Naive B cell (primary cell): ENCODE measurements around the gene RIMOC1. TPM values are rescaled to one million over a fixed set of nuclear protein-coding genes. Genes with fewer than 3 reads are reported as not detected.

Experiments used
- ATAC-seq, 2 donors: fragments of 150-1000 bp; cut with Tn5 transposase; 2 replicates each; pipeline ENCODE4 v1.10.0; 2021; ENCODE audit warnings: low read depth in 2 of 2, mild to moderate bottlenecking in 2 of 2, moderate library complexity in 2 of 2
- DNase-seq: peaks from one replicate; pipeline ENCODE4 v3.0.0; 2022
- H3K27ac Mint-ChIP-seq, 6 donors: one replicate each; pipeline ENCODE4 v1.8.0; 2020 to 2022; ENCODE audit warnings: mild to moderate bottlenecking in 6 of 6, mixed read lengths in 6 of 6, moderate library complexity in 5 of 6, inconsistent platforms in 2 of 6
- H3K27me3 Mint-ChIP-seq, 3 donors: one replicate each; pipeline ENCODE4 v1.8.0; 2021 to 2022; ENCODE audit warnings: mixed read lengths in 3 of 3, mild to moderate bottlenecking in 1 of 3
- H3K36me3 Mint-ChIP-seq, 2 donors: one replicate each; pipeline ENCODE4 v1.8.0; 2020 to 2022; ENCODE audit warnings: mixed read lengths in 2 of 2, inconsistent platforms in 1 of 2, mild to moderate bottlenecking in 1 of 2
- H3K4me1 Mint-ChIP-seq, 3 donors: one replicate each; pipeline ENCODE4 v1.8.0; 2020 to 2022; ENCODE audit warnings: mixed read lengths in 3 of 3, inconsistent platforms in 1 of 3, mild to moderate bottlenecking in 1 of 3, moderate library complexity in 1 of 3
- H3K4me3 Mint-ChIP-seq, 8 donors: one replicate each; pipeline ENCODE4 v1.8.0; 2020 to 2022; ENCODE audit warnings: mild to moderate bottlenecking in 8 of 8, mixed read lengths in 8 of 8, moderate library complexity in 8 of 8, inconsistent platforms in 2 of 8
- H3K9me3 Mint-ChIP-seq, 7 donors: one replicate each; pipeline ENCODE4 v1.8.0; 2020 to 2022; ENCODE audit warnings: mixed read lengths in 7 of 7, mild to moderate bottlenecking in 5 of 7, inconsistent platforms in 2 of 7, moderate library complexity in 1 of 7
- polyA plus RNA-seq, 6 donors: library from polyadenylated mRNA; unstranded; fragments of 300-500 nt; fragmentation: Illumina TruSeq; gene quantifications; one replicate each; pipeline ENCODE4 v1.2.3, GENCODE V29; 2021; ENCODE audit warnings: low read depth in 6 of 6

Gene RIMOC1
- polyA plus RNA-seq, 6 donors from 2014 or later: 2.9 to 19.8 (median 14.6) TPM

DNA sequence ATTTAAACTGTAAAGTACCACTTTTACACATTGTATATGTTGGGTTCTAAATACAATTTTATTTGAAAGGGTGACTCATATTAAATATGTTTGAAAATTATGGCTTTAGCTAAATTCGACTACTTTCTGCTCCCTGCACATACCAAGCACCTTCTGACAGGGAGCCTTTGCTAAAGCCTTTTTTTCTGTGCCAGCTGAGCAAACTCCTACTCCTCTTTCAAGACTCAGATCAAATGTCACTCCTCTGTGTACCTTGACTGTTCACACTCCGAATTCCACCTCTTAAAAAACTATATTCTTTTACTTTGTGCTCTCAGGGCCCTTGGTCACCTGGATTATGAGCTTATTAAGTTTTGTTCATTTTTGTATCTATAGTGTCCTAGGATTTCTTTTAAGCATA, 27.5 kb upstream of the RIMOC1 start:
- Mint-ChIP-seq H3K27ac (no peak overlapping the region), H3K9me3 (no peaks in the 10 kb centered on the region), H3K36me3 (no peaks in the 10 kb centered on the region), H3K4me3 (no peak overlapping the region), H3K27me3 (peaks cover 23 to 36% (median 24%) of the 10 kb centered on the region in 3 donors), H3K4me1 (no peaks in the 10 kb centered on the region)
- no peak for DNase-seq
- no peak for ATAC-seq

DNA sequence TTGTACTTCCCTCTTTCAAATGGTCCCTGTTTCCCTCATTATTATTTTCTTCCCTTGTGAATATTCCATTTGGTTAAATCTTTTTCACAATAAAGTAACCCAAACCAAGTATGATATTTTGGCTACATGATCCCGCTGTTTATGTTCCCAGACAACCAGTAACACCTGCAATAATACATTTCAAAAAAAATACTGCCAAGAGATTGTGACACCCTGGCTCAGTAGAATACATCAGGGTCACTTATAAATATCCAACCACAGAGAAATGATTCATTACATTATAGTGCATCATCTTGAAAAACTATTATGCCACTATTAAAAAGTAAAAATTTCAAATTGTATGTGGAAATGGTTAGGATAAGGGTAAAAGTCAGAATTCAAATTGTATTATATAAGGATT, 26.7 kb upstream of the RIMOC1 start:
- Mint-ChIP-seq H3K27ac (no peak overlapping the region), H3K27me3 (peaks cover 24 to 36% (median 24%) of the 10 kb centered on the region in 3 donors), H3K4me3 (no peak overlapping the region), H3K36me3 (no peaks in the 10 kb centered on the region), H3K4me1 (no peaks in the 10 kb centered on the region), H3K9me3 (no peaks in the 10 kb centered on the region)
- DNase-seq (no peak), ATAC-seq (no peak)

- no peaks in the 10 kb centered on the region for H3K4me1 Mint-ChIP-seq
- no peak overlapping the region for H3K4me3 Mint-ChIP-seq
- ATAC-seq (no peak), DNase-seq (no peak)
- no peaks in the 10 kb centered on the region for H3K36me3 Mint-ChIP-seq
- no peaks in the 10 kb centered on the region for H3K9me3 Mint-ChIP-seq
- no peak overlapping the region for H3K27ac Mint-ChIP-seq
- H3K27me3 Mint-ChIP-seq: peaks cover 25 to 37% (median 32%) of the 10 kb centered on the region in 3 donors
Measured at GRCh38 chr5:41878173-41878572, 26.0 kb upstream of the RIMOC1 start.

DNA sequence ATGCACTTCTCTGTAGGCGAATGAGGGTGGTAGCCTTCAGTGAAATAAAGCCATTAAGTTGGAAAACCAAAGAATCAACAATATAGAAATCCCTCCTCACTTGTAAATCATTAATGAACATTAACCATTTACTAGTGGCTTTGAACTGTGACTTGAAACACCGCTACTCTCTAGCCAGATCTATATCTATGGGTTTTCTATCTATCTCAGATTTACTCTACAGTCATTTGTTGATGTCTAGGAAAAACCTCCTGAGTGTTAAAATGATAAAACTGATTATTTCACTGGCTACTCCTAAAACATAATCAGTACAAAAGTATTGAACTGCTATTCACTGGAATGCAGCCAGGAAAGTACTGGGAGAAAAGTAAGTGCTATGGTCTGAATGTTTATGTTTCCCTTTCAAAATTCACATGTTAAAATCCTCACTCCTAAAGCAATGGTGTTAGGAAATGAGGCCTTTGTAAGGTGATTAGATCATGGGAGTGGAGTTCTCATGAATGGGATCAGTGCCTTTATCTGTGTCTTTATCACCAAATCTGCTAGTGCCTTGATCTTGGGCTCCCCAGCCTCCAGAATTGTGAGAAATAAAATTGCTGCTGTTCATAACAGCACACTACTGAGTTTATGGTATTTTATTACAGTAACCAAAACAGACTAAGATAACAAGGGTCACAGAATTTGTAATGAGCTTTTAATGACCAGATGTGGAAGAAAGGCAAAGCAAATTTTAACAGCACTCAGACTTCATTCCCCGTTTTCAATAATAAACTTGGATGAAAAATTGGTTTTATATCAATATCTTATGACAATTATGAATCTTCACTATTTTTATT, 25.3 kb upstream of the RIMOC1 start:
- Mint-ChIP-seq H3K27ac (no peak overlapping the region), H3K9me3 (no peaks in the 10 kb centered on the region), H3K4me1 (no peaks in the 10 kb centered on the region), H3K27me3 (peaks cover 29 to 42% (median 34%) of the 10 kb centered on the region in 3 donors), H3K36me3 (no peaks in the 10 kb centered on the region), H3K4me3 (no peak overlapping the region)
- no peak for ATAC-seq
- DNase-seq: no peak

- Mint-ChIP-seq H3K4me1 (no peaks in the 10 kb centered on the region), H3K27me3 (peaks cover 35 to 47% (median 37%) of the 10 kb centered on the region in 3 donors), H3K27ac (no peak overlapping the region), H3K4me3 (no peak overlapping the region), H3K9me3 (no peaks in the 10 kb centered on the region), H3K36me3 (no peaks in the 10 kb centered on the region)
- DNase-seq (no peak), ATAC-seq (no peak)
Measured at GRCh38 chr5:41882765-41883164, 21.4 kb upstream of the RIMOC1 start.

DNA sequence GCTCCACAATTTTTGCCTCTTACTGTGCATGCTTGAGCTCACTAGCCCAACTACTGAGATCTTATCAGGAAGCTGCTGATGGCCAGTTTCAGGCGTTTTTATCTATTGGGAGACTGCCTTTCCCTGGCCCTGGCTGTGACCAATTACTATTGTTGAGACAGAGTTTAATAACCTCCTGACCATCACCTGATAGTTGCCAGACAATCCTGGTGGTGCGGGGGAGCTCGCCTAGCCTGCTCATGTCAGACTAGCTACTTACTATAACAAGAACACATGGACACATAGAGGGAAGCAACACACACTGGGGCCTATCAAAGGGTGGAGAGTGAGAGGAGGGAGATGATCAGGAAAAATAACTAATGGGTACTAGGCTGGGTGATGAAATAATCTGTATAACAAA, 20.9 kb upstream of the RIMOC1 start:
- H3K4me3 Mint-ChIP-seq: no peak overlapping the region
- H3K9me3 Mint-ChIP-seq: no peaks in the 10 kb centered on the region
- peak overlapping the region in 1 of 6 donors; percentile 18 for H3K27ac Mint-ChIP-seq
- no peaks in the 10 kb centered on the region for H3K36me3 Mint-ChIP-seq
- H3K4me1 Mint-ChIP-seq: no peaks in the 10 kb centered on the region
- DNase-seq: no peak
- no peak for ATAC-seq
- peaks cover 38 to 46% (median 40%) of the 10 kb centered on the region in 3 donors for H3K27me3 Mint-ChIP-seq

- DNase-seq (no peak), ATAC-seq (no peak)
- H3K4me3 Mint-ChIP-seq: no peak overlapping the region
- H3K4me1 Mint-ChIP-seq: no peaks in the 10 kb centered on the region
- H3K27me3 Mint-ChIP-seq: peaks cover 37 to 42% (median 39%) of the 10 kb centered on the region in 3 donors
- H3K9me3 Mint-ChIP-seq: no peaks in the 10 kb centered on the region
- H3K36me3 Mint-ChIP-seq: no peaks in the 10 kb centered on the region
- H3K27ac Mint-ChIP-seq: no peak overlapping the region
Measured at GRCh38 chr5:41883936-41884335, 20.2 kb upstream of the RIMOC1 start.

- Mint-ChIP-seq H3K9me3 (no peaks in the 10 kb centered on the region), H3K36me3 (no peaks in the 10 kb centered on the region), H3K4me3 (no peak overlapping the region), H3K4me1 (no peaks in the 10 kb centered on the region), H3K27me3 (peaks cover 37 to 41% (median 40%) of the 10 kb centered on the region in 3 donors), H3K27ac (no peak overlapping the region)
- ATAC-seq (no peak), DNase-seq (no peak)
Measured at GRCh38 chr5:41885286-41885685, 18.9 kb upstream of the RIMOC1 start.

GRCh38 chr5:41891066-41891707, 13.0 kb upstream of the RIMOC1 start:
- no peak overlapping the region for H3K4me3 Mint-ChIP-seq
- H3K4me1 Mint-ChIP-seq: peaks cover 0 to 3% (median 0%) of the 10 kb centered on the region in 3 donors
- no peak overlapping the region for H3K27ac Mint-ChIP-seq
- no peaks in the 10 kb centered on the region for H3K36me3 Mint-ChIP-seq
- ATAC-seq (no peak), DNase-seq (no peak)
- H3K27me3 Mint-ChIP-seq: peaks cover 45 to 73% (median 63%) of the 10 kb centered on the region in 3 donors
- peaks cover 0 to 7% (median 0%) of the 10 kb centered on the region in 7 donors for H3K9me3 Mint-ChIP-seq

DNA sequence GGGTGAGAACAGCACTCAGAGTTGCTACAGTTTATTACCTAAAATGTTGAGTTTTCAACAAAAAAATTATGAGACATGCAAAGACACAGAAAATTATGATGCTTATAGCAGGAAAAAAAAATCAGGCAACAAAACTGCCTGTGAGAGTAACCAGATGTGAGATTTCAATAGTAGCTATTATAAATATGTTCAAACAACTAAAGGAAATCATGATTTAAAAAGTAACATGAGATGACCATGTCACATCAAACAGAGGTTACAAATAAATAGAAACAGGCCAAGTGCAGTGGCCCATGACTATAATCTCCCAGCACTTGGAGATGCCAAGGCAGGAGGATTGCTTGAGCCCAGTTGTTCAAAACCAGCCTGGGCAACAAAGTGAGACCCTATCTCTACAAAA, 12.1 kb upstream of the RIMOC1 start:
- H3K4me1 Mint-ChIP-seq: peaks cover 0 to 3% (median 0%) of the 10 kb centered on the region in 3 donors
- peaks cover 0 to 7% (median 0%) of the 10 kb centered on the region in 7 donors for H3K9me3 Mint-ChIP-seq
- no peak overlapping the region for H3K27ac Mint-ChIP-seq
- no peaks in the 10 kb centered on the region for H3K36me3 Mint-ChIP-seq
- H3K4me3 Mint-ChIP-seq: no peak overlapping the region
- peaks cover 50 to 80% (median 71%) of the 10 kb centered on the region in 3 donors for H3K27me3 Mint-ChIP-seq
- no peak for DNase-seq
- no peak for ATAC-seq

GRCh38 chr5:41893074-41893851, 10.9 kb upstream of the RIMOC1 start:
- Mint-ChIP-seq H3K4me1 (peaks cover 0 to 3% (median 0%) of the 10 kb centered on the region in 3 donors), H3K27ac (peak overlapping the region in 1 of 6 donors; percentile 67), H3K4me3 (no peak overlapping the region), H3K27me3 (peaks cover 45 to 78% (median 70%) of the 10 kb centered on the region in 3 donors), H3K9me3 (peaks cover 0 to 7% (median 0%) of the 10 kb centered on the region in 7 donors), H3K36me3 (no peaks in the 10 kb centered on the region)
- no peak for DNase-seq
- no peak for ATAC-seq

DNA sequence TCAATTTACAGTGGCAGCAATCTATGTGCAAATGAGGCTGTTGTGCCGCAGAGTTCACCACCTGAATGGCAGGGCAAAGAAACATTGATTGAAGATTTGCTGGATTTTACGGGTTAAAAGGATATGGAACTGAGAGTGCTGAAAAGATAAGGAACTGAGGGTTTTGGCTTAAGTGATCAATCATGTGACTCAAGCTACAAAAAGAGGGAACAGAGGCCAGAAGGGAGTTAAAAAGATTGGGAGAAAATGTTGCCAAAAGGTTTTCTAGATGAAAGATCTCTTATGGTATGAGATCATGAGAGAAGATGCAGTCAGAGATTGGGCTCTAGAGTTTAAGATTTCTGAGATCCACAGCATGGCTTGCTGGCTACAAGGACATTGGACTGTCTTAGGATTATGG, 7.9 kb upstream of the RIMOC1 start:
- no peak for DNase-seq
- peaks cover 0 to 7% (median 0%) of the 10 kb centered on the region in 7 donors for H3K9me3 Mint-ChIP-seq
- H3K27ac Mint-ChIP-seq: peak overlapping the region in 1 of 6 donors; percentile 3
- ATAC-seq: no peak
- H3K36me3 Mint-ChIP-seq: no peaks in the 10 kb centered on the region
- peaks cover 36 to 63% (median 56%) of the 10 kb centered on the region in 3 donors for H3K27me3 Mint-ChIP-seq
- peaks cover 0 to 3% (median 0%) of the 10 kb centered on the region in 3 donors for H3K4me1 Mint-ChIP-seq
- no peak overlapping the region for H3K4me3 Mint-ChIP-seq

DNA sequence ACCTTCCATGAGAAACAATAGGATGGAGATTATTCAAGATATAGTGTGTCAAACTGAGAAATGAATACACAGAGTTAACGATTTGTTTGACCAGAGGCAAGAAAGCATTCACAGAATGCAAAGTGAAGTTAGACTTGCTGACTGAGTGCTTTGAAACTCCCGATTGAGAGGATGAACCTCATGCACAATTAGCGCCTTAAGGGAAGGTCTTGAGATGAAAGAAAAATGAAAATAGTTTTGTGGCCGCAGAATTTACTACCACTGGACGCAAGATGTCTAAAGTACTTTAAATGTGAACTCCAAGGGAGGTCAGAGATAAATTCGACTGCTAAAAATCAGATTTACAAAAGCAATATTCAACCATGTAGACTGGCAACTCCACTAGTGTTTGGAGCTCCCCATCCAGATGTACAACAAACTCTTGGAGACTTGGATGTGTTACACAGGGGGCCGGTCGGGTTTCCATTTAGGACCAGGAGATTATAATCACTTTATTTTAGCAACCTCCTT, 707 bp upstream of the RIMOC1 start:
- DNase-seq (no peak), ATAC-seq (no peak)
- Mint-ChIP-seq H3K4me1 (peaks cover 27 to 34% (median 31%) of the 10 kb centered on the region in 3 donors), H3K4me3 (peak overlapping the region; percentile 90 to 99 (median 98)), H3K27ac (peak overlapping the region; percentile 99 to 100 (median 100)), H3K27me3 (peaks cover 8 to 11% (median 9%) of the 10 kb centered on the region in 3 donors), H3K36me3 (peaks cover 0 to 6% of the 10 kb centered on the region in 2 donors), H3K9me3 (peaks cover 0 to 3% (median 0%) of the 10 kb centered on the region in 7 donors)
